Measurements from ENCODE around the gene PRKN. TPM values are rescaled to one million over a fixed set of nuclear protein-coding genes. Genes with fewer than 3 reads are reported as not detected.

The PRKN gene
- total RNA-seq, 1 donor from 2014 or later, result 5.7 TPM

- Mint-ChIP-seq H3K27ac (ENCODE audit: unreplicated experiment) (no peak overlapping the region), H3K4me1 (ENCODE audit: low read depth) (no peaks in the 10 kb centered on the region), H3K4me3 (ENCODE audit: unreplicated experiment) (no peak overlapping the region), H3K27me3 (ENCODE audit: low read depth) (no peaks in the 10 kb centered on the region), H3K9me3 (ENCODE audit: low read depth) (no peaks in the 10 kb centered on the region), H3K36me3 (ENCODE audit: low read depth) (no peaks in the 10 kb centered on the region)
- TF ChIP-seq CTCF (IDR thresholded peaks at IDR 0.05), result no peak
- no peak for DNase-seq (ENCODE audit: low spot score)
Observed at GRCh38 chr6:162709431-162709830, 18.1 kb downstream of the PRKN start.

- DNase-seq (ENCODE audit: low spot score), result no peak
- no peak for TF ChIP-seq CTCF (IDR thresholded peaks at IDR 0.05)
- H3K27ac Mint-ChIP-seq (ENCODE audit: unreplicated experiment), result no peak overlapping the region
- no peaks in the 10 kb centered on the region for H3K36me3 Mint-ChIP-seq (ENCODE audit: low read depth)
- H3K4me1 Mint-ChIP-seq (ENCODE audit: low read depth), result no peaks in the 10 kb centered on the region
- no peak overlapping the region for H3K4me3 Mint-ChIP-seq (ENCODE audit: unreplicated experiment)
- H3K27me3 Mint-ChIP-seq (ENCODE audit: low read depth), result no peaks in the 10 kb centered on the region
- no peaks in the 10 kb centered on the region for H3K9me3 Mint-ChIP-seq (ENCODE audit: low read depth)
Observed at GRCh38 chr6:162708971-162709370, 18.6 kb downstream of the PRKN start.

- Mint-ChIP-seq H3K27ac (ENCODE audit: unreplicated experiment) (no peak overlapping the region), H3K9me3 (ENCODE audit: low read depth) (no peaks in the 10 kb centered on the region), H3K4me3 (ENCODE audit: unreplicated experiment) (no peak overlapping the region), H3K36me3 (ENCODE audit: low read depth) (no peaks in the 10 kb centered on the region), H3K4me1 (ENCODE audit: low read depth) (no peaks in the 10 kb centered on the region), H3K27me3 (ENCODE audit: low read depth) (no peaks in the 10 kb centered on the region)
- no peak for DNase-seq (ENCODE audit: low spot score)
- TF ChIP-seq CTCF (IDR thresholded peaks at IDR 0.05), result no peak
Observed at GRCh38 chr6:162706232-162706631, 21.3 kb downstream of the PRKN start.

GRCh38 chr6:162705736-162706135 is 21.8 kb downstream of the PRKN start:
- no peaks in the 10 kb centered on the region for H3K27me3 Mint-ChIP-seq (ENCODE audit: low read depth)
- H3K9me3 Mint-ChIP-seq (ENCODE audit: low read depth), result no peaks in the 10 kb centered on the region
- H3K27ac Mint-ChIP-seq (ENCODE audit: unreplicated experiment), result no peak overlapping the region
- no peaks in the 10 kb centered on the region for H3K4me1 Mint-ChIP-seq (ENCODE audit: low read depth)
- no peak overlapping the region for H3K4me3 Mint-ChIP-seq (ENCODE audit: unreplicated experiment)
- no peaks in the 10 kb centered on the region for H3K36me3 Mint-ChIP-seq (ENCODE audit: low read depth)
- no peak for DNase-seq (ENCODE audit: low spot score)
- TF ChIP-seq CTCF (IDR thresholded peaks at IDR 0.05), result no peak

- Mint-ChIP-seq H3K27me3 (ENCODE audit: low read depth) (no peaks in the 10 kb centered on the region), H3K36me3 (ENCODE audit: low read depth) (no peaks in the 10 kb centered on the region)
Observed at GRCh38 chr6:162704001-162704400, 23.6 kb downstream of the PRKN start.

More at GRCh38 chr6:162704001-162704400, 23.6 kb downstream of the PRKN start:
- Mint-ChIP-seq H3K27ac (ENCODE audit: unreplicated experiment) (no peak overlapping the region), H3K4me3 (ENCODE audit: unreplicated experiment) (no peak overlapping the region), H3K9me3 (ENCODE audit: low read depth) (no peaks in the 10 kb centered on the region), H3K4me1 (ENCODE audit: low read depth) (no peaks in the 10 kb centered on the region)
- TF ChIP-seq CTCF (IDR thresholded peaks at IDR 0.05), result no peak
- no peak for DNase-seq (ENCODE audit: low spot score)
